Measurements from ENCODE around the gene TMC7. TPM values are rescaled to one million over a fixed set of nuclear protein-coding genes. Genes with fewer than 3 reads are reported as not detected.

TMC7 gene
- total and polyA plus RNA-seq, 2 of the 13 experiments (the other 11 are each of a cell fraction or from before 2014, with no cell fraction given): 1.2 to 5.1 TPM

DNA sequence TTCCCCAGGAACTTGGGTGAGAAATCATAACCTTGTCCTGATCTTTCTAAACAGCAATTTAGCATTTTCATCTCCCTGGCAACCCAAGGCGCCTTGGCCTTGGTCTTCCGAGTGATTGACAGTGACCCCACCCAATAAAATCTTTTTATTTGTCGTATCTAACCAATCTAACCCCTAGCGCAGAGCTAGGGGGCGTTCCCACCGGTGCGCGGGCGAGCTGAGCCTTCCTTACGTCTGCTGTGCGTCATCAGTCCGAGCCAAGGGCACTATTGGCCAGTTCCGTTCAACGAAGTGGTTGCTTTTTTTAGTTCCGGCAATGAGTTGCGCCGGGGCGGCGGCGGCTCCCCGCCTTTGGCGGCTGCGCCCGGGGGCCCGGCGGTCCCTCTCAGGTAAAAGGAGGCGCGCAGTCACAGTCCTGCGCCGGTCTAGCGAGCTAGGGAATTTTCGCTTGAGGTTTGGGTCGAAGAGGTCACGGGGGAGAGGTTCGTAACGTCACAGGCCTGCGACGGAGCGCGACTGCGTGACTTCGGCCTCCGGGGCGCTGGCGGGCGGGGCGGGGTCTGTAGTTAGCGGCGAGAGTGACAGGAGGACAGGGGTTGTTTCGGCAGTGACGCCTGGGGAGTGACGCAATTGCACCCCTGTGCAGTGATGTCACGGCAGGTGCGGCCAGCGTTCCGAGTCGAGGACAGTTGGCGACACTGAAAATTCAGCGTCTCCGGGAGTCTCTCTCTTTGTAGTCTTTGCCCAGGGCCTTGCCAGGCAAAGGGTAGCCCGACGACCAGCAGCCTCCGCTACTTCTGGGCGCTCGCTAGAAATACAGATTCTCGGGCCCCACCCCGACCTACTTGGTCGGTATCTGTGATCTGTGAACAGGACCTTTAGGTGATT, 83.9 kb downstream of the TMC7 start, which contains the start of gene COQ7 (continued):
- TF ChIP-seq ZC3H13 (CRISPR knock-in tag; IDR thresholded peaks at IDR 0.05) (peak; percentile 73; the same call in 1 of the 2 replicates), ZNF563 (CRISPR knock-in tag; IDR thresholded peaks at IDR 0.05) (peak; percentile 80; the same call in 1 of the 2 replicates), ADNP (CRISPR knock-in tag; IDR thresholded peaks at IDR 0.05) (no peak; the same call in 1 of the 2 replicates), SYNCRIP (IDR thresholded peaks at IDR 0.05; ENCODE audit: insufficient read depth, low read depth, low read length) (no peak), SP1 (IDR thresholded peaks at IDR 0.05) (no peak), SP1 (CRISPR knock-in tag; IDR thresholded peaks at IDR 0.05) (peak; percentile 63), YEATS2 (CRISPR knock-in tag; IDR thresholded peaks at IDR 0.05; ENCODE audit: borderline replicate concordance) (peak; percentile 82; the same call in 1 of the 2 replicates), THAP11 (CRISPR knock-in tag; IDR thresholded peaks at IDR 0.05) (peak; percentile 90), SMAD3 (CRISPR knock-in tag; IDR thresholded peaks at IDR 0.05) (peak; percentile 81), HNRNPLL (IDR thresholded peaks at IDR 0.05; ENCODE audit: low read depth, low read length, poor library complexity, severe bottlenecking) (peak; percentile 88), ZNF446 (CRISPR knock-in tag; IDR thresholded peaks at IDR 0.05) (peak; percentile 83; the same call in 1 of the 2 replicates), ZNF251 (CRISPR knock-in tag; IDR thresholded peaks at IDR 0.05) (no peak), SMYD3 (CRISPR knock-in tag; IDR thresholded peaks at IDR 0.05) (peak; percentile 87; the same call in 1 of the 2 replicates), SP140L (CRISPR knock-in tag; IDR thresholded peaks at IDR 0.05; ENCODE audit: borderline replicate concordance) (peak; percentile 42), PRPF4 (IDR thresholded peaks at IDR 0.05; ENCODE audit: low read depth, low read length, poor library complexity, severe bottlenecking) (no peak), CHCHD3 (CRISPR knock-in tag; IDR thresholded peaks at IDR 0.05) (peak; percentile 87; the same call in 1 of the 2 replicates), BHLHE40 (IDR thresholded peaks at IDR 0.05; ENCODE audit: low read length) (peak; percentile 62), SNAPC2 (CRISPR knock-in tag; IDR thresholded peaks at IDR 0.05) (peak; percentile 95; the same call in 1 of the 2 replicates), HMGA1 (CRISPR knock-in tag; conservative IDR thresholded peaks at IDR 0.05) (no peak), KMT2A (CRISPR knock-in tag; IDR thresholded peaks at IDR 0.05) (peak; percentile 83), SIN3A (IDR thresholded peaks at IDR 0.05; ENCODE audit: borderline replicate concordance, low read depth, low read length) (peak; percentile 78), ZNF737 (CRISPR knock-in tag; IDR thresholded peaks at IDR 0.05; ENCODE audit: borderline replicate concordance) (no peak), STAT5B (CRISPR knock-in tag; IDR thresholded peaks at IDR 0.05) (peak; percentile 74), ATAD3A (CRISPR knock-in tag; IDR thresholded peaks at IDR 0.05) (no peak), KDM5A (IDR thresholded peaks at IDR 0.05; ENCODE audit: borderline replicate concordance, low read length) (peak; percentile 100), ZNF674 (CRISPR knock-in tag; IDR thresholded peaks at IDR 0.05; ENCODE audit: low read depth) (no peak), CBX2 (IDR thresholded peaks at IDR 0.05; ENCODE audit: low read depth, low read length) (no peak), CBX2 (CRISPR knock-in tag; IDR thresholded peaks at IDR 0.05; ENCODE audit: low read depth) (no peak; the same call in 1 of the 2 replicates)
- TF ChIP-seq, protein P1, sequence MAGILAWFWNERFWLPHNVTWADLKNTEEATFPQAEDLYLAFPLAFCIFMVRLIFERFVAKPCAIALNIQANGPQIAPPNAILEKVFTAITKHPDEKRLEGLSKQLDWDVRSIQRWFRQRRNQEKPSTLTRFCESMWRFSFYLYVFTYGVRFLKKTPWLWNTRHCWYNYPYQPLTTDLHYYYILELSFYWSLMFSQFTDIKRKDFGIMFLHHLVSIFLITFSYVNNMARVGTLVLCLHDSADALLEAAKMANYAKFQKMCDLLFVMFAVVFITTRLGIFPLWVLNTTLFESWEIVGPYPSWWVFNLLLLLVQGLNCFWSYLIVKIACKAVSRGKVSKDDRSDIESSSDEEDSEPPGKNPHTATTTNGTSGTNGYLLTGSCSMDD (CRISPR knock-in tag; IDR thresholded peaks at IDR 0.05): peak; percentile 24; the same call in 1 of the 2 replicates
- TF ChIP-seq, protein P2, sequence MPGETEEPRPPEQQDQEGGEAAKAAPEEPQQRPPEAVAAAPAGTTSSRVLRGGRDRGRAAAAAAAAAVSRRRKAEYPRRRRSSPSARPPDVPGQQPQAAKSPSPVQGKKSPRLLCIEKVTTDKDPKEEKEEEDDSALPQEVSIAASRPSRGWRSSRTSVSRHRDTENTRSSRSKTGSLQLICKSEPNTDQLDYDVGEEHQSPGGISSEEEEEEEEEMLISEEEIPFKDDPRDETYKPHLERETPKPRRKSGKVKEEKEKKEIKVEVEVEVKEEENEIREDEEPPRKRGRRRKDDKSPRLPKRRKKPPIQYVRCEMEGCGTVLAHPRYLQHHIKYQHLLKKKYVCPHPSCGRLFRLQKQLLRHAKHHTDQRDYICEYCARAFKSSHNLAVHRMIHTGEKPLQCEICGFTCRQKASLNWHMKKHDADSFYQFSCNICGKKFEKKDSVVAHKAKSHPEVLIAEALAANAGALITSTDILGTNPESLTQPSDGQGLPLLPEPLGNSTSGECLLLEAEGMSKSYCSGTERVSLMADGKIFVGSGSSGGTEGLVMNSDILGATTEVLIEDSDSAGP (CRISPR knock-in tag; IDR thresholded peaks at IDR 0.05; ENCODE audit: borderline replicate concordance): peak; percentile 96
